H1 (cell line): Measurements from ENCODE around the gene RERE. TPM values are rescaled to one million over a fixed set of nuclear protein-coding genes. Genes with fewer than 3 reads are reported as not detected.

Source experiments
- CTCF ChIA-PET: fragments of 300-600 bp; sonication (Branson Sonifier 250); formaldehyde crosslinking; loops from one replicate; lab custom pipeline; 2021; ENCODE audit not compliant: partially characterized antibody; lab: Charles Lee
- POLR2A ChIA-PET: fragments of 300-600 bp; sonication (Branson Sonifier 250); formaldehyde crosslinking; loops from one replicate; lab custom pipeline; 2021; ENCODE audit warnings: inconsistent platforms; ENCODE audit not compliant: partially characterized antibody; lab: Charles Lee
- DNase-seq, 2 experiments: peaks; one replicate each; pipeline versions ENCODE4 v3.0.0 to v3.0.0-alpha.2; 2010 to 2022; ENCODE audit warnings: low spot score in 2 of 2, low read depth in 1 of 2, mixed read lengths in 1 of 2
- FAIRE-seq: peaks from 2 replicates; lab custom pipeline; 2011; peaks lifted over from hg19 to GRCh38; lab: Jason Lieb, UNC
- H2AFZ ChIP-seq: 2 replicates; pipeline ENCODE4 v1.8.1; 2012; ENCODE audit warnings: low read length, inconsistent platforms
- H2AK5ac ChIP-seq: 2 replicates; pipeline ENCODE4 v1.6.1; 2013; ENCODE audit warnings: low read depth, low read length
- H2BK120ac ChIP-seq: replicated peaks from 2 replicates; pipeline ENCODE3; 2013; ENCODE audit warnings: low read depth, low read length, inconsistent platforms
- H2BK12ac ChIP-seq: 2 replicates; pipeline ENCODE4 v1.6.1; 2013; ENCODE audit warnings: low read depth, low read length
- H2BK15ac ChIP-seq: 2 replicates; pipeline ENCODE4 v1.6.1; 2013; ENCODE audit warnings: low read length
- H2BK20ac ChIP-seq: 2 replicates; pipeline ENCODE4 v1.6.1; 2013; ENCODE audit warnings: low read length
- H2BK5ac ChIP-seq: 2 replicates; pipeline ENCODE4 v1.6.1; 2013; ENCODE audit warnings: low read depth, low read length
- H3K14ac ChIP-seq: 2 replicates; pipeline ENCODE4 v1.6.1; 2013; ENCODE audit warnings: inconsistent platforms; ENCODE audit not compliant: insufficient read length
- H3K18ac ChIP-seq: 2 replicates; pipeline ENCODE4 v1.6.1; 2013; ENCODE audit warnings: low read length; ENCODE audit errors: extremely low read depth
- H3K23ac ChIP-seq: 2 replicates; pipeline ENCODE4 v1.6.1; 2013; ENCODE audit warnings: inconsistent platforms; ENCODE audit not compliant: insufficient read length
- H3K23me2 ChIP-seq: 2 replicates; pipeline ENCODE4 v1.6.1; 2013; ENCODE audit warnings: low read depth, low read length
- H3K27ac ChIP-seq: 2 replicates; pipeline ENCODE4 v1.6.1; 2011; ENCODE audit warnings: low read depth, low read length, inconsistent platforms
- H3K27me3 ChIP-seq, 4 experiments: replicated peaks in 1 of 4; 1 replicate in 1 of 4; 2 replicates in 3 of 4; pipeline versions ENCODE4 v1.6.1 to v1.8.1; 2011 to 2013; ENCODE audit warnings: low read length in 3 of 4, mild to moderate bottlenecking in 3 of 4, inconsistent platforms in 2 of 4, mixed read lengths in 2 of 4, moderate library complexity in 1 of 4; ENCODE audit not compliant: control insufficient read depth in 3 of 4, insufficient read depth in 3 of 4; ENCODE audit errors: extremely low read depth in 1 of 4
- H3K36me3 ChIP-seq, 4 experiments: 2 replicates each; pipeline versions ENCODE4 v1.6.1 to v1.8.1; 2011 to 2013; ENCODE audit warnings: mild to moderate bottlenecking in 4 of 4, low read length in 3 of 4, moderate library complexity in 2 of 4, control low read depth in 1 of 4, inconsistent platforms in 1 of 4; ENCODE audit not compliant: insufficient read depth in 4 of 4, control insufficient read depth in 2 of 4
- H3K4ac ChIP-seq: replicated peaks from 2 replicates; pipeline ENCODE3; 2013; ENCODE audit warnings: low read length, low read depth, mixed read lengths, inconsistent platforms; ENCODE audit not compliant: insufficient read length
- H3K4me1 ChIP-seq, 4 experiments: replicated peaks in 1 of 4; 1 replicate in 1 of 4; 2 replicates in 3 of 4; pipeline versions ENCODE4 v1.6.1 to v1.8.1; 2011 to 2013; ENCODE audit warnings: low read length in 3 of 4, inconsistent platforms in 2 of 4, mixed read lengths in 1 of 4; ENCODE audit not compliant: insufficient read depth in 4 of 4, control insufficient read depth in 3 of 4
- H3K4me2 ChIP-seq, 2 experiments: 2 replicates each; pipeline versions ENCODE4 v1.6.1 to v1.8.1; 2011 to 2013; ENCODE audit warnings: low read depth in 2 of 2, low read length in 2 of 2, control low read depth in 1 of 2, inconsistent platforms in 1 of 2, mild to moderate bottlenecking in 1 of 2; ENCODE audit not compliant: insufficient read depth in 1 of 2
- H3K4me3 ChIP-seq, 4 experiments: fragments of 200-600, 300-600 bp in 1 of 4; sonication (generic), shearing (Covaris generic), sonication (Bioruptor Twin) in 1 of 4; 2 replicates each; pipeline versions ENCODE4 v1.5.1 to v1.8.1; 2011 to 2016; ENCODE audit warnings: low read length in 4 of 4, low read depth in 3 of 4, control low read depth in 2 of 4, inconsistent platforms in 2 of 4, mild to moderate bottlenecking in 2 of 4, mixed read lengths in 1 of 4, moderate library complexity in 1 of 4; ENCODE audit not compliant: insufficient read depth in 2 of 4; ENCODE audit errors: extremely low read depth in 1 of 4
- H3K56ac ChIP-seq: replicated peaks from 2 replicates; pipeline ENCODE3; 2013; ENCODE audit warnings: low read depth, mild to moderate bottlenecking, mixed read lengths, low read length, inconsistent platforms; ENCODE audit not compliant: insufficient read length
- H3K79me1 ChIP-seq: 2 replicates; pipeline ENCODE4 v1.6.1; 2013; ENCODE audit warnings: low read depth, low read length, control low read depth
- H3K79me2 ChIP-seq, 2 experiments: 2 replicates each; pipeline versions ENCODE4 v1.6.1 to v1.8.1; 2012 to 2013; ENCODE audit warnings: low read length in 2 of 2, mild to moderate bottlenecking in 2 of 2, inconsistent platforms in 1 of 2; ENCODE audit not compliant: insufficient read depth in 2 of 2, control insufficient read depth in 1 of 2
- H3K9ac ChIP-seq, 4 experiments: replicated peaks in 1 of 4; 1 replicate in 1 of 4; 2 replicates in 3 of 4; pipeline versions ENCODE4 v1.6.1 to v1.8.1; 2011 to 2013; ENCODE audit warnings: low read depth in 3 of 4, low read length in 3 of 4, control low read depth in 2 of 4, mild to moderate bottlenecking in 2 of 4, moderate library complexity in 2 of 4, inconsistent platforms in 1 of 4; ENCODE audit errors: extremely low read depth in 1 of 4
- H3K9me3 ChIP-seq, 2 experiments: 2 replicates each; pipeline versions ENCODE4 v1.6.1 to v1.8.1; 2012 to 2013; ENCODE audit warnings: mild to moderate bottlenecking in 2 of 2, moderate library complexity in 2 of 2, control low read depth in 1 of 2, inconsistent platforms in 1 of 2, low read depth in 1 of 2, low read length in 1 of 2, mixed read lengths in 1 of 2; ENCODE audit not compliant: insufficient read depth in 2 of 2
- H4K20me1 ChIP-seq, 2 experiments: replicated peaks in 1 of 2; 2 replicates each; pipeline versions ENCODE3 to v1.8.1; 2011 to 2013; ENCODE audit warnings: inconsistent platforms in 2 of 2, low read length in 2 of 2, mild to moderate bottlenecking in 1 of 2; ENCODE audit not compliant: insufficient read depth in 2 of 2, control insufficient read depth in 1 of 2
- H4K5ac ChIP-seq: 2 replicates; pipeline ENCODE4 v1.6.1; 2013; ENCODE audit warnings: low read length, low read depth, mixed read lengths, inconsistent platforms; ENCODE audit not compliant: insufficient read length
- H4K8ac ChIP-seq: 2 replicates; pipeline ENCODE4 v1.8.0; 2013; ENCODE audit warnings: mild to moderate bottlenecking, moderate library complexity, low read length, inconsistent platforms; ENCODE audit not compliant: insufficient read depth; ENCODE audit errors: extremely low read depth
- H4K91ac ChIP-seq: replicated peaks from 2 replicates; pipeline ENCODE3; 2013; ENCODE audit warnings: low read length, mixed read lengths, inconsistent platforms; ENCODE audit not compliant: insufficient read length
- RNF2 ChIP-seq: fragments of 200-900, 300-1000 bp; sonication (generic); IDR thresholded peaks from 2 replicates; pipeline ENCODE4 v1.7.1; 2016; ENCODE audit warnings: borderline replicate concordance, low read depth, mild to moderate bottlenecking, antibody characterized with exemption, low read length; ENCODE audit not compliant: poor library complexity, severe bottlenecking; ENCODE audit errors: missing control alignments
- WGBS, 2 experiments: shearing (Covaris generic) in 1 of 2; methylation state at CpG; one replicate each; pipeline versions ENCODE4 v1.1.6 to v1.1.7; 2013 to 2015; ENCODE audit warnings: low lambda C conversion rate in 2 of 2, mixed read lengths in 2 of 2, inconsistent platforms in 1 of 2, low coverage in 1 of 2, missing lambda C conversion rate in 1 of 2; ENCODE audit not compliant: insufficient replicate concordance in 2 of 2, insufficient coverage in 1 of 2, insufficient read length in 1 of 2; ENCODE audit errors: extremely low coverage in 1 of 2, missing lambda C conversion rate in 1 of 2; 5-methylcytosine and 5-hydroxymethylcytosine counted together
- polyA plus RNA-seq, 7 experiments: library from polyadenylated mRNA; depleted of rRNA in 3 of 7; stranded (reverse) in 5 of 7; unstranded in 2 of 7; fragments of >200 nt in 5 of 7; fragments of 200-250 nt in 2 of 7; gene quantifications; 1 replicate in 5 of 7; 2 replicates in 1 of 7; 4 replicates in 1 of 7; pipeline versions ENCODE4 v1.2.1 to v1.2.3, GENCODE V29; 2011 to 2013; ENCODE audit warnings: missing spikeins in 2 of 7, mixed read lengths in 2 of 7
- total RNA-seq: library from RNA; stranded (reverse); fragmentation: NEBNext Ultra II Directional; extraction: Animal tissue kit (Norgen Biotek cat#: 25700); gene quantifications from 2 replicates; pipeline ENCODE4 v1.2.1, GENCODE V29; 2021
- TF ChIP-seq, protein P1 (sequence below): IDR thresholded peaks from 2 replicates; pipeline ENCODE4 v1.6.1; 2011; ENCODE audit warnings: low read length, improper control_type of control experiment
- TF ChIP-seq, protein P2 (sequence below): IDR thresholded peaks from 2 replicates; pipeline ENCODE4 v1.6.1; 2012; ENCODE audit warnings: low read length, inconsistent platforms

The RERE gene
- total and polyA plus RNA-seq, 2 of the 8 experiments (the other 6 are each of a cell fraction or from before 2014, with no cell fraction given), result 15.3 to 142 TPM

DNA sequence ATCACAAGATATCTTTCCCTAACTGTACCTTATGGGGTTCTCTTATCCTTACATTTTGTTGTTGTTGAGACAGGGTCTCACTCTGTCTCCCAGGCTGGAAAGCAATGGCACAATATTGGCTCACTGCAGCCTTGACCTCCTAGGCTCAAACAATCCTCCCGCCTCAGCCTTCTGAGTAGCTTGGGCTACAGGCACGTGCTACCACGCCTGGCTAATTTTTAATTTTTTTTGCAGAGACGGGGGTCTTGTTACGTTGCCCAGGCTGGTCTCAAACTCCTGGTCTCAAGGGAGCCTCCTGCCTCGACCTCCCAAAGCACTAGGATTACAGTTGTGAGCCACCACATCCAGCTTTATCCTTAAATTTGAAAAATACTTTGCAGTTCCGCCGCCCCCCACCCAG lies 10.4 kb downstream of the RERE start:
- Histone ChIP-seq H2BK12ac (no peak overlapping the region), H2BK5ac (no peak overlapping the region), H3K9me3 (no peaks in the 10 kb centered on the region), H3K27me3 (no peaks in the 10 kb centered on the region), H3K79me2 (peaks cover 13 to 90% of the 10 kb centered on the region in 2 experiments), H2BK120ac (no peak overlapping the region), H3K4me2 (no peak overlapping the region), H4K5ac (no peak overlapping the region), H4K91ac (no peak overlapping the region), H3K4ac (no peak overlapping the region), H3K27ac (no peak overlapping the region), H3K23me2 (no peaks in the 10 kb centered on the region), H3K14ac (no peak overlapping the region), H3K56ac (no peak overlapping the region), H2AFZ (no peak overlapping the region), H3K23ac (no peak overlapping the region), H3K36me3 (no peaks in the 10 kb centered on the region; a peak in 1 of 8 replicates), H3K4me1 (no peaks in the 10 kb centered on the region), H3K4me3 (no peak overlapping the region), H2AK5ac (no peak overlapping the region), H3K79me1 (peaks cover 7% of the 10 kb centered on the region; the same call in 1 of the 2 replicates), H4K8ac (no peak overlapping the region), H2BK15ac (no peak overlapping the region), H4K20me1 (peaks cover 3 to 8% of the 10 kb centered on the region in 2 experiments), H2BK20ac (no peak overlapping the region), H3K9ac (no peak overlapping the region), H3K18ac (no peak overlapping the region)
- FAIRE-seq (no peak), DNase-seq (no peak)
- TF ChIP-seq, protein P1, sequence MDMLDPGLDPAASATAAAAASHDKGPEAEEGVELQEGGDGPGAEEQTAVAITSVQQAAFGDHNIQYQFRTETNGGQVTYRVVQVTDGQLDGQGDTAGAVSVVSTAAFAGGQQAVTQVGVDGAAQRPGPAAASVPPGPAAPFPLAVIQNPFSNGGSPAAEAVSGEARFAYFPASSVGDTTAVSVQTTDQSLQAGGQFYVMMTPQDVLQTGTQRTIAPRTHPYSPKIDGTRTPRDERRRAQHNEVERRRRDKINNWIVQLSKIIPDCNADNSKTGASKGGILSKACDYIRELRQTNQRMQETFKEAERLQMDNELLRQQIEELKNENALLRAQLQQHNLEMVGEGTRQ, result no peak
- TF ChIP-seq, protein P2, sequence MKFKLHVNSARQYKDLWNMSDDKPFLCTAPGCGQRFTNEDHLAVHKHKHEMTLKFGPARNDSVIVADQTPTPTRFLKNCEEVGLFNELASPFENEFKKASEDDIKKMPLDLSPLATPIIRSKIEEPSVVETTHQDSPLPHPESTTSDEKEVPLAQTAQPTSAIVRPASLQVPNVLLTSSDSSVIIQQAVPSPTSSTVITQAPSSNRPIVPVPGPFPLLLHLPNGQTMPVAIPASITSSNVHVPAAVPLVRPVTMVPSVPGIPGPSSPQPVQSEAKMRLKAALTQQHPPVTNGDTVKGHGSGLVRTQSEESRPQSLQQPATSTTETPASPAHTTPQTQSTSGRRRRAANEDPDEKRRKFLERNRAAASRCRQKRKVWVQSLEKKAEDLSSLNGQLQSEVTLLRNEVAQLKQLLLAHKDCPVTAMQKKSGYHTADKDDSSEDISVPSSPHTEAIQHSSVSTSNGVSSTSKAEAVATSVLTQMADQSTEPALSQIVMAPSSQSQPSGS, result no peak
- no peak for TF ChIP-seq RNF2
- ChIA-PET POLR2A (no interaction called here), CTCF (interaction anchor here (2.2 kb wide), 1 partner anchor 12 kb away, joined by 4 read pairs; no protein-coding TSS in a partner anchor)
- WGBS, 2 experiments, result 89% methylated on average over 8 of the region's 8 CpGs; no CpG with 5 or more reads in 1 of the 2 experiments
